ENCODE data around the gene DIP2A.
"Not testable (repeated sequence)": the region's sequence is repeated elsewhere in the genome, so short reads cannot be mapped to it uniquely, and the experiment has no call there.

The DIP2A gene

DNA sequence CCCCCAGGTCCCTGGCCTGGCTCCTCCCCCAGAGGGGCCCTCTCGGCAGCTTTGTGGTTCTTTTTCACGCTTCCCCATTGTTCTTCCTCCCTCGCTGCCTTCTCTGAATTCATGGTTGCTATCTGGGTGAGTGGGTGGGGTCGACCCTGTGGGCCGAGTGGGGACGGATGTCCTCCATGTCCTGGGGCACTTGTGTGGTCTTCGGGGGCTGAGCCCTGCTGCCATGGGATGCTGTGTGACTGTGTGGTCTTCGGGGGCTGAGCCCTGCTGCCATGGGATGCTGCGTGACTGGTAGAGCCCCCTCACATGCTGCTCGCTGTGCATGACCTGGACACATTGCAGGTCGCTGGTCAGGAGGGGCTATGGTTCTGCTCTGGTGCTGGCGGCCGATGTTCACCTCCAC, 21.6 kb upstream of the DIP2A start:
- DNase-seq (ENCODE audit: insufficient read length), result no peak
- FAIRE-seq, result no peak
- no peak for TF ChIP-seq POLR2A (IDR thresholded peaks at IDR 0.05; ENCODE audit: low read depth, low read length)
- TF ChIP-seq POLR2AphosphoS5 (IDR thresholded peaks at IDR 0.05; ENCODE audit: low read depth, low read length), result no peak
- TF ChIP-seq TAF1 (IDR thresholded peaks at IDR 0.05; ENCODE audit: borderline replicate concordance, low read depth, low read length), result no peak

DNA sequence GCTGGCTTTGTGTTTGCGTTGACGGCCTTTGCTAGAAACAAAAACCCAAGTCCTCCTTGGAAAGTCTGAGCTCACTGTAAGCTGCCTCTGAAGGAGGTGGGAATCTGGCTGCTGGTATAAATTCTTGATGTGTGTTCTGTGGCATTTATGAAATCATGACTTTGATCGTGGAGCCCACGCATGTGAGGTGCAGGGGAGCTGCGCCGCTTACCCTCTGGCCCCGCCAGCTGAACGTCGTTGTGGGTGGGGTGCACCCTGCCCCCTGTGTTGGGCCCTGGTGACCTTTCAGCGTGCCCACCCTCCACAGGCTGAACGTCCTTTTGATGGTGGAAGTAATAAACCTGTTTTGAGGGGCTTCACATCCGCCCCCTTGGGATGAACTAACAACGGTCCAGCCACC, 21.2 kb upstream of the DIP2A start:
- no peak for FAIRE-seq
- no peak for DNase-seq (ENCODE audit: insufficient read length)
- TF ChIP-seq TAF1 (IDR thresholded peaks at IDR 0.05; ENCODE audit: borderline replicate concordance, low read depth, low read length) (no peak), POLR2AphosphoS5 (IDR thresholded peaks at IDR 0.05; ENCODE audit: low read depth, low read length) (no peak), POLR2A (IDR thresholded peaks at IDR 0.05; ENCODE audit: low read depth, low read length) (no peak)

DNA sequence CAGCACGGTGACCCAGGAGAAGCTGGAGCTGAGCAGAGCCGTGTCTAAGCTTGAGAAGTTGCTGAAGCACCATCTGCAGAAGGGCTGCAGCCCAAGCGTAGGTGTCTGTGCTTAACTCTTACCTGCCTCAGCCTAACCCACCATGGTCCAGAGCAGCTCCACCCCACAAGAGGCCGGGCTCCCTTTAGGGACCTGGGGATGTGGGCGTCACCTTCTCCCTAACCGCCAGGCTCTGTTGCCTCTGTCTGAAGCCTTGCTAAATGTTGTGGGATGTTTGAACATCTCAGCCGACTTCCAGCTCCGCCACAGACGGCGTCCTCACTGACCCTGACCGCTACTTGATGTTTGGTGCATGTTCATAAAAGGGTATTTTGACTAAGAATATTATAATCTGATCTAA, 20.4 kb upstream of the DIP2A start:
- TF ChIP-seq TAF1 (IDR thresholded peaks at IDR 0.05; ENCODE audit: borderline replicate concordance, low read depth, low read length) (no peak), POLR2AphosphoS5 (IDR thresholded peaks at IDR 0.05; ENCODE audit: low read depth, low read length) (no peak), POLR2A (IDR thresholded peaks at IDR 0.05; ENCODE audit: low read depth, low read length) (no peak)
- FAIRE-seq (no peak), DNase-seq (ENCODE audit: insufficient read length) (no peak)

DNA sequence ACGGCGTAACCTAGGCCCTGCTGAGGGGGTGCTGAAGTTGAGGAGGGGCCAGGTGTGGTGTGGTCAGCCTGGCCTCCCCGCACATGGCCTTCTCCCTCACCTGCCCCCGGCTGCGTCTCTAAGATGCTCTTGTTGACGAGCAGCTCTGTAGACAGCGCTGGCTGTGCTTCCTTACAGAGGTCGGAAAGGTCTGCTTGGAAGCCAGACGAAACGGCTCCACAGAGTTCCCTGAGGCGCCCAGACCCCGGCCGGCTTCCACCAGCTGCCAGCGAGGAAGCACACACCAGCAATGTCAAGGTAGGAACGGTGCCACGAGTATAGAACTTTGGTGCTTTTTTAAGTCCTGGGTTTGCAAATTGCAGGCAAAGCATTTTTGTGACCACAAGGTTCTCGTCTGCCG, 18.8 kb upstream of the DIP2A start:
- DNase-seq (ENCODE audit: insufficient read length) (no peak), FAIRE-seq (no peak)
- TF ChIP-seq TAF1 (IDR thresholded peaks at IDR 0.05; ENCODE audit: borderline replicate concordance, low read depth, low read length), result no peak

DNA sequence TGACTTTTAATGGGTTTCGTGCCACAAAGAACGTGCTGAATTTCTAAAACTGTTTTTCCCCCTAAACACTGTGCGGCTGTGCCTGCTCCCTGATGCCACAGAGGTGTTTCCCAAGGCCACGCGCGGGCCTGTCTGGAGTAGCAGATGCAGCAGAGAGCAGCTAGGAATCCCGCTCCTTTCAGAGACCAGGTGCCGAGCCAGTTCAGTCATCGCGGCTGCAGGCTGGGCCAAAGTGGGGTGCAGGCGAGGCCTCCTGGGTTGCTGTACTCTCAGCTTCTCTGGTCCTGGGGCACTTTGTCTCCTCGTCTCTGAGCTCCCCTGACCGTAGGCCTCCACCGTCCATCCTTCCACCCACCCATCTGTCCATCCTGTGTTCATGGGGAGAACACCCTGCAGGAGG, 17.4 kb upstream of the DIP2A start:
- DNase-seq (ENCODE audit: insufficient read length) (no peak), FAIRE-seq (no peak)
- TF ChIP-seq POLR2AphosphoS5 (IDR thresholded peaks at IDR 0.05; ENCODE audit: low read depth, low read length), result no peak
- no peak for TF ChIP-seq TAF1 (IDR thresholded peaks at IDR 0.05; ENCODE audit: borderline replicate concordance, low read depth, low read length)
- no peak for TF ChIP-seq POLR2A (IDR thresholded peaks at IDR 0.05; ENCODE audit: low read depth, low read length)

DNA sequence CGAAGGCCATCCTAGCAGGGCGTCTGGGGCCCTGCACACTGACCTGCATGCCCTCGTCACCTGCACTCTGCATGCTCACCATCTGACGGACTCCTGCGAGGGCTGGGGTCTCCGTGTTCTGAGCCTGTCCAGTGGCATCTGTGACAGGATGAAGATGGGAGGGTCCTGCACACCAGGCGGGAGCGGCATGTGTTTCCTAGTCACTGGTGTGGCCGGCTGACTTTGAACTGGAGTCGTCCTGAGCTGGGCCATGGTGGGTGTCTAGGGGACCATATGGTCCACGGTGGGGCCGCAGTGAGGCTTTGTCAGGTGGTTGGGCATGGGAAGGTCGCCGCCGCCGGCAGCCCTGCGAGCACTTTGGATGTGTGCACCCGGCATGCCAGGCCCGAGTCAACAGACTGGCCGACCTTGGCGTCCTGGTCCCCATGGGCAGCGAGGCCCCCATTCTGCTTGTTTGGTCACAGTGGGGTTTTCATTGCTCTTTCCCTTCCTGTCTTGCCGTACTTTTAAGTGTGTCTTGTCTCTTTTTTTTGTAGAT, 16.7 kb upstream of the DIP2A start:
- FAIRE-seq (no peak), DNase-seq (ENCODE audit: insufficient read length) (no peak)
- no peak for TF ChIP-seq POLR2A (IDR thresholded peaks at IDR 0.05; ENCODE audit: low read depth, low read length)
- no peak for TF ChIP-seq POLR2AphosphoS5 (IDR thresholded peaks at IDR 0.05; ENCODE audit: low read depth, low read length)
- no peak for TF ChIP-seq TAF1 (IDR thresholded peaks at IDR 0.05; ENCODE audit: borderline replicate concordance, low read depth, low read length)

DNA sequence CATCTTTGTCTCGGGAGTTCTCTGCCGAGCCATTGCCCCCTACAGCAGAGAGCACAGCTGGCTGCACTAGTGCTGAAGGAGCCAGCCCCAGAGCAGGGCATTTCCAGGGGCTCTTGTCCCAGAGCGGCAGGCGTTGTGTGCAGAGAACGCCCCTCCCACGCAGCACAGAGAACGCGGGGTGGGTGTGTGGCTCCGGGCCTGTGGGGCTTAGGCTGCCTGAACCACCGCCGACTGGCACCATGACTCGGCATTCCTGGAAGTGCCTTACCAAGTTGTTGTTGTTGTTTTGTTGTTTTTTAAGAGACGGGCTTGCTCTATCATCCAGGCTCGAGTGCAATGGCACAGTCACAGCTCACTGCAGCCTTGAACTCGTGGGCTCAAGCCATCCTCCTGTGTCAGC, 15.8 kb upstream of the DIP2A start:
- TF ChIP-seq POLR2A (IDR thresholded peaks at IDR 0.05; ENCODE audit: low read depth, low read length), result no peak
- no peak for TF ChIP-seq POLR2AphosphoS5 (IDR thresholded peaks at IDR 0.05; ENCODE audit: low read depth, low read length)
- TF ChIP-seq TAF1 (IDR thresholded peaks at IDR 0.05; ENCODE audit: borderline replicate concordance, low read depth, low read length), result no peak
- no peak for DNase-seq (ENCODE audit: insufficient read length)
- no peak for FAIRE-seq

DNA sequence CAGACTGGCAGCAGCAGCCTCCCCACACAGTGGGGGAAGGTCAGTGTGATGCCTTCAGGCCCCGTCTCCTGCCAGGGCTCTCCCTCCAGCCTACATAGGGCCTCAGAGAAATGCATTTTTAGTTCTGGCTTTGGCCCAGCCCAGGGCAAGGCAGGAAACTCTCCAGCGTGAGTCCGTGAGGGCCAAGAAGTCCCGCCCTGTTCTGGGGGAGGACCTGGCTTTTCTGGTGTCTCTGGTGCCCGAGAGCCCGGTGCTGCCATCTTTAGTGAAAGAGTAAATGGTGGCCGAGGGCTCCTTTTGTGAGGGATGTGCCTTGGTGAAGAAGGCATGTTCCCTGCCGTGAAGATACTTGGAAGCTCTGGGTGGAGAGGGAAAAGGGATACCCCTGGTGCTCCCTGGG, 14.8 kb upstream of the DIP2A start:
- TF ChIP-seq TAF1 (IDR thresholded peaks at IDR 0.05; ENCODE audit: borderline replicate concordance, low read depth, low read length), result no peak
- no peak for TF ChIP-seq POLR2AphosphoS5 (IDR thresholded peaks at IDR 0.05; ENCODE audit: low read depth, low read length)
- no peak for FAIRE-seq

DNA sequence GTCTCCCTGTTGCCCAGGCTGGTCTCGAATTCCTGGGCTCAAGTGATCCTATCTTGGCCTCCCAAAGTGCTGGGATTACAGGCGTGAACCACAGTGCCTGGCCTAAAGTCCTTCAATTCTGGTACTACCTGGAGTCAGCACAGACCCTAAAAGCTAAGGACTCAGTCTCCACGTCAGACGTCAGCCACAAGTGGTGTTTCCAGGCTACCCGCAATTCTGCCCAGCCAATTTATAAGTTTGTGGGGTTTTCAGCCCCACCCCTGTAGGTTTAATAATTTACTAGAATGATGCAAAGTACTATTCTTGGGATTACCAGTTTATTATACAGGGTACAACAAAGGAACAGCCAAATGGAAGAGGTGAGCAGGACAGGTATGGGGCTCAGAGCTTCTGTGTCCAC, 10.6 kb upstream of the DIP2A start:
- DNase-seq (ENCODE audit: insufficient read length), result no peak
- FAIRE-seq, result no peak
- no peak for TF ChIP-seq POLR2A (IDR thresholded peaks at IDR 0.05; ENCODE audit: low read depth, low read length)
- no peak for TF ChIP-seq TAF1 (IDR thresholded peaks at IDR 0.05; ENCODE audit: borderline replicate concordance, low read depth, low read length)
- no peak for TF ChIP-seq POLR2AphosphoS5 (IDR thresholded peaks at IDR 0.05; ENCODE audit: low read depth, low read length)

More for the DNA sequence above, 14.8 kb upstream of the DIP2A start:
- DNase-seq (ENCODE audit: insufficient read length), result no peak

DNA sequence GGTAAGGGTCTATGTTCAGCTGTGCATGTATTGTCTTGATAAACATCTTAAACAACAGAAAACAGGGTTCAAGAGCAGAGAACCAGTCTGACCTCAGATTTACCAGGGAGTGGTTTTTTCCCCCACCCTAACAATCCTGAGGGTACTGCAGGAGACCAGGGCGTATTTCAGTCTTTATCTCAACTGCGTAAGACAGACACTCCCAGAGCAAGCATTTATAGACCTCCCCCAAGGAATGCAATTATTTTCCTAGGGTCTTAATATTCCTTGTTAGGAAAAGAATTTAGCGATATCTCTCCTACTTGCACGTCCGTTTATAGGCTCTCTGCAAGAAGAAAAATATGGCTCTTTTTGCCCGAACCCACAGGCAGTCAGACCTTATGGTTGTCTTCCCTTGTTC, 9.8 kb upstream of the DIP2A start:
- not testable (repeated sequence) for DNase-seq (ENCODE audit: insufficient read length); FAIRE-seq

DNA sequence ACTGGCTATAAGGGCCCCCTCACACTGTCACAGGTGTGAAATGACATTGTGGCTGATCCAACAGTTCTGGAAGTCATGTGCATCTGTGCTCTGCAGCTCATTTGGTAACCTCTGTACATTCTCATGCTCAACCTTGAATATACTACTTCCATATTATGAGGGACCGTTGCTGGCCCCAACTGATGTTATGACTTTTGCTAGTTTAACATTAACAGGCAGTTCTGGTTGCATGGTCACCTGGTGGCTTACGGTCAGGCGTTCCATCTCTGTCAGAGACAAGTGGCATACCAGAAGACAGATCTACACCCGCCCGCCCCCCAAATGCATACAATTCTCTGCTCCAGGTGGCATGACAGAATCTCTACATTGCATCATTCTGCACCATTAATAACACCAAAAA, 6.0 kb upstream of the DIP2A start:
- no peak for DNase-seq (ENCODE audit: insufficient read length)
- no peak for FAIRE-seq
- no peak for TF ChIP-seq POLR2AphosphoS5 (IDR thresholded peaks at IDR 0.05; ENCODE audit: low read depth, low read length)
- TF ChIP-seq POLR2A (IDR thresholded peaks at IDR 0.05; ENCODE audit: low read depth, low read length), result no peak
- TF ChIP-seq TAF1 (IDR thresholded peaks at IDR 0.05; ENCODE audit: borderline replicate concordance, low read depth, low read length), result no peak

DNA sequence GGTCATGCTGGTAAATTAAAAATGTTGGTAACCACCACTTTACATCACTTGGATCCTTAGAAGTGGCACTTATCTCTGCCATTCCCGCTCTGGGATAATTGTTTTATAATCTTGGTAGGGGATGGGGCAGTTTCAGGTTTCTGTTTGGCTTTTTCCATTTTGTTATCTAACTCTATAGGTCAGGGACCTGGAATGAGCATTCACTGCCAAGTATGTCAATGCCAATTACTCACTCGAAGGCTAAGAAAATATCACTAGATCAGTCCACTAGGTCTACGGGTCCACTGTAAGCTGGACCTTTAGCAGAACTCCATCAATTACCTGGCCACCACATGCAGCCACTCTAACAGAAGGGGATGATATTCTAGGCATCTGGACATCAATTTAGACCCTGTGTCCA, 4.5 kb upstream of the DIP2A start:
- TF ChIP-seq POLR2A (IDR thresholded peaks at IDR 0.05; ENCODE audit: low read depth, low read length) (no peak), TAF1 (IDR thresholded peaks at IDR 0.05; ENCODE audit: borderline replicate concordance, low read depth, low read length) (no peak), POLR2AphosphoS5 (IDR thresholded peaks at IDR 0.05; ENCODE audit: low read depth, low read length) (no peak)
- FAIRE-seq, result no peak
- no peak for DNase-seq (ENCODE audit: insufficient read length)

DNA sequence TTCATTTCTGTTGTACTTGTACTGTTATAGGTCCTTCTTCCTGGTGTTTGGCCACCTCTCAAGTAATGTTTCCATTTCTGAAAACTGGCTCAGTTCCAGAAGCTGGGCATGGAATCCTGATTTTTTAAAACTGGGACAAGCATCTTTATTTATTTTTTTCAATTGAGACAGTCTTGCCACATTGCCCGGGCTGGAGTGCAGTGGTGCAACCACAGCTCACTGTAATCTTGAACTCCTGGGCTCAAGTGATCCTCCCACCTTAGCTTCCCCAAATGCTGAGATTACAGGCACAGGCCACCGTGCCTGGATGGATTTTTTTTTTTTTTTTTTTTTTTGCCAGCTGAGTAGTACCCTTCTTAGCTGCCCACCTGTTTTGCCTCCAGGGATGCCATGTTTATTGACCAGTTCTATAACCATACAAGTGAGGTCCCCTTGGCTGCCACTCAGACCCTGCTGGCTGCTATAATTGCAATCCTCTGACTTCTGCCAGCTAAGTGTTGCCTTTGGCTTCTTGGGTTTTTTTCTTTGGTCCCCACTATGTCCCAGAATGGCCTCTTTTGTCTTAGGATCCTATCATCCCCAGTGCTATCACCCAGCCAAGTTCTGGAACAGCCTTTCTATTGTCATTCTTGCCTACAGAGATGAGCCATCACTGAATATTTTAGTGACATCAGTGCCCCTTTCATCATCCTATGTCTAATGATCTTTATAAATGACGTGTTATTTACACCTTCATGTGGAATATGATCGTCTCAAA, 3.9 kb upstream of the DIP2A start:
- no peak for FAIRE-seq
- DNase-seq (ENCODE audit: insufficient read length), result no peak
- TF ChIP-seq POLR2A (IDR thresholded peaks at IDR 0.05; ENCODE audit: low read depth, low read length) (no peak), TAF1 (IDR thresholded peaks at IDR 0.05; ENCODE audit: borderline replicate concordance, low read depth, low read length) (no peak), POLR2AphosphoS5 (IDR thresholded peaks at IDR 0.05; ENCODE audit: low read depth, low read length) (no peak)

Measured in GM12892 (cell line).